Peyer's patch (tissue), 4 donors: ENCODE measurements around the gene VRK3. TPM values are rescaled to one million over a fixed set of nuclear protein-coding genes. Genes with fewer than 3 reads are reported as not detected.
A peak's percentile ranks its signal among the peaks of the same experiment; 100 is the strongest.
"Not testable (repeated sequence)": the region's sequence is repeated elsewhere in the genome, so short reads cannot be mapped to it uniquely, and the experiment has no call there.

Experiments
- DNase-seq, 3 donors: peaks; one replicate each; pipeline ENCODE4 v3.0.0-alpha.2; 2017 to 2019
- H3K27ac ChIP-seq, 4 donors: fragments of 200-600 bp; sonication (generic); one replicate each; pipeline ENCODE4 v1.5.1; 2016 to 2019
- H3K27me3 ChIP-seq, 2 donors: fragments of 200-600 bp; sonication (generic); one replicate each; pipeline ENCODE4 v1.5.1; 2019
- H3K36me3 ChIP-seq, 3 donors: fragments of 200-600 bp; sonication (generic); one replicate each; pipeline ENCODE4 v1.5.1; 2016 to 2019
- H3K4me1 ChIP-seq, 4 donors: fragments of 200-600 bp; sonication (generic); one replicate each; pipeline ENCODE4 v1.5.1; 2016 to 2019
- H3K4me3 ChIP-seq, 4 donors: fragments of 200-600 bp; sonication (generic); 1 replicate in 3 of 4; 2 replicates in 1 of 4; pipeline ENCODE4 v1.5.1; 2016 to 2019; ENCODE audit warnings: mild to moderate bottlenecking in 1 of 4
- H3K9me3 ChIP-seq, 4 donors: fragments of 200-600 bp; sonication (generic); one replicate each; pipeline ENCODE4 v1.5.1; 2016 to 2019; ENCODE audit warnings: mild to moderate bottlenecking in 1 of 4
- CTCF ChIP-seq, 6 experiments: fragments of 450-650 bp in 4 of 6; fragments of 200-600 bp in 2 of 6; sonication (generic) in 1 of 6; IDR thresholded peaks; one replicate each; pipeline ENCODE4 v1.5.1; 2017 to 2019; ENCODE audit warnings: antibody characterized with exemption in 6 of 6, mild to moderate bottlenecking in 3 of 6, moderate library complexity in 1 of 6
- POLR2A ChIP-seq, 2 donors: fragments of 450-650 bp; IDR thresholded peaks; one replicate each; pipeline ENCODE4 v1.5.1; 2017; ENCODE audit warnings: antibody characterized with exemption in 2 of 2, mild to moderate bottlenecking in 2 of 2, moderate library complexity in 2 of 2
- total RNA-seq, 4 donors: library from RNA; depleted of rRNA; stranded (reverse); fragments of >200 nt; gene quantifications; one replicate each; pipeline ENCODE4 v1.1.0, GENCODE V29; 2016

VRK3 gene
- total RNA-seq, 4 donors from 2014 or later = 76.7 to 98.1 (median 83.9) TPM

GRCh38 chr19:50059045-50059444 lies 33.9 kb upstream of the VRK3 start:
- TF ChIP-seq POLR2A (IDR thresholded peaks at IDR 0.05) = no peak
- TF ChIP-seq CTCF (IDR thresholded peaks at IDR 0.05) = no peak
- no peak for DNase-seq
- Histone ChIP-seq H3K9me3 (peaks cover 0 to 23% (median 8%) of the 10 kb centered on the region in 4 donors), H3K36me3 (no peaks in the 10 kb centered on the region), H3K27me3 (no peaks in the 10 kb centered on the region), H3K4me3 (no peak overlapping the region), H3K27ac (no peak overlapping the region), H3K4me1 (no peaks in the 10 kb centered on the region)

GRCh38 chr19:50058425-50058824 lies 33.3 kb upstream of the VRK3 start:
- Histone ChIP-seq H3K9me3 (peaks cover 0 to 23% (median 8%) of the 10 kb centered on the region in 4 donors), H3K4me3 (no peak overlapping the region), H3K27ac (no peak overlapping the region), H3K4me1 (no peaks in the 10 kb centered on the region), H3K36me3 (no peaks in the 10 kb centered on the region), H3K27me3 (no peaks in the 10 kb centered on the region)
- DNase-seq = no peak
- TF ChIP-seq POLR2A (IDR thresholded peaks at IDR 0.05) (no peak), CTCF (IDR thresholded peaks at IDR 0.05) (no peak)

GRCh38 chr19:50053119-50053518 lies 27.9 kb upstream of the VRK3 start:
- H3K4me3 ChIP-seq = no peak overlapping the region
- H3K9me3 ChIP-seq = peaks cover 0 to 9% (median under 1%) of the 10 kb centered on the region in 4 donors
- DNase-seq = no peak
- no peak for TF ChIP-seq POLR2A (IDR thresholded peaks at IDR 0.05)
- no peak for TF ChIP-seq CTCF (IDR thresholded peaks at IDR 0.05)
- H3K36me3 ChIP-seq = peaks cover 0 to 3% (median 0%) of the 10 kb centered on the region in 3 donors
- no peak overlapping the region for H3K27ac ChIP-seq
- peaks cover 0 to 7% (median 0%) of the 10 kb centered on the region in 4 donors for H3K4me1 ChIP-seq
- H3K27me3 ChIP-seq = no peaks in the 10 kb centered on the region

GRCh38 chr19:50051964-50052363 lies 26.8 kb upstream of the VRK3 start:
- no peak overlapping the region for H3K27ac ChIP-seq
- H3K27me3 ChIP-seq = no peaks in the 10 kb centered on the region
- no peak overlapping the region for H3K4me3 ChIP-seq
- peaks cover 0 to 12% (median 0%) of the 10 kb centered on the region in 4 donors for H3K9me3 ChIP-seq
- H3K4me1 ChIP-seq = peaks cover 0 to 7% (median 0%) of the 10 kb centered on the region in 4 donors
- TF ChIP-seq POLR2A (IDR thresholded peaks at IDR 0.05) (no peak), CTCF (IDR thresholded peaks at IDR 0.05) (no peak)
- H3K36me3 ChIP-seq = peaks cover 0 to 8% (median 0%) of the 10 kb centered on the region in 3 donors
- DNase-seq = no peak

GRCh38 chr19:50051228-50051895 lies 26.2 kb upstream of the VRK3 start:
- Histone ChIP-seq H3K36me3 (peaks cover 0 to 13% (median 0%) of the 10 kb centered on the region in 3 donors), H3K9me3 (peaks cover 0 to 18% (median 2%) of the 10 kb centered on the region in 4 donors), H3K27ac (peak overlapping the region in 2 of 4 donors; percentile 72 to 76), H3K4me3 (peak overlapping the region; percentile 37 to 57 (median 54))
- not testable (repeated sequence) for H3K27me3 ChIP-seq, DNase-seq, H3K4me1 ChIP-seq

- DNase-seq = peak; percentile 78 to 90 (median 85)
- Histone ChIP-seq H3K27ac (peak overlapping the region; percentile 6 to 76 (median 71)), H3K9me3 (peaks cover 0 to 20% (median 6%) of the 10 kb centered on the region in 4 donors), H3K27me3 (no peaks in the 10 kb centered on the region), H3K4me3 (peak overlapping the region; percentile 37 to 57 (median 54)), H3K36me3 (peaks cover 0 to 21% (median 0%) of the 10 kb centered on the region in 3 donors), H3K4me1 (peaks cover 0 to 7% (median 0%) of the 10 kb centered on the region in 4 donors)
- TF ChIP-seq CTCF (IDR thresholded peaks at IDR 0.05) (no peak), POLR2A (IDR thresholded peaks at IDR 0.05) (no peak)
These were observed 25.4 kb upstream of the VRK3 start for GRCh38 chr19:50050406-50051227.
